A549 treated with AZD9567 at 1 μM for 4 hours (cell line): ENCODE measurements around the gene ABCC6. TPM values are rescaled to one million over a fixed set of nuclear protein-coding genes. Genes with fewer than 3 reads are reported as not detected.

Source experiments
- total RNA-seq: library from RNA; stranded (reverse); fragments of 200-300 nt; extraction: Qiagen RNA extraction; gene quantifications from 5 replicates; pipeline ENCODE4 v1.2.3, GENCODE V29; 2022; ENCODE audit not compliant: insufficient read depth

ABCC6 gene
- 0.80 to 1.1 TPM (median 0.87 TPM) in 4 of 5 replicates, not detected in the other for total RNA-seq

DNA sequence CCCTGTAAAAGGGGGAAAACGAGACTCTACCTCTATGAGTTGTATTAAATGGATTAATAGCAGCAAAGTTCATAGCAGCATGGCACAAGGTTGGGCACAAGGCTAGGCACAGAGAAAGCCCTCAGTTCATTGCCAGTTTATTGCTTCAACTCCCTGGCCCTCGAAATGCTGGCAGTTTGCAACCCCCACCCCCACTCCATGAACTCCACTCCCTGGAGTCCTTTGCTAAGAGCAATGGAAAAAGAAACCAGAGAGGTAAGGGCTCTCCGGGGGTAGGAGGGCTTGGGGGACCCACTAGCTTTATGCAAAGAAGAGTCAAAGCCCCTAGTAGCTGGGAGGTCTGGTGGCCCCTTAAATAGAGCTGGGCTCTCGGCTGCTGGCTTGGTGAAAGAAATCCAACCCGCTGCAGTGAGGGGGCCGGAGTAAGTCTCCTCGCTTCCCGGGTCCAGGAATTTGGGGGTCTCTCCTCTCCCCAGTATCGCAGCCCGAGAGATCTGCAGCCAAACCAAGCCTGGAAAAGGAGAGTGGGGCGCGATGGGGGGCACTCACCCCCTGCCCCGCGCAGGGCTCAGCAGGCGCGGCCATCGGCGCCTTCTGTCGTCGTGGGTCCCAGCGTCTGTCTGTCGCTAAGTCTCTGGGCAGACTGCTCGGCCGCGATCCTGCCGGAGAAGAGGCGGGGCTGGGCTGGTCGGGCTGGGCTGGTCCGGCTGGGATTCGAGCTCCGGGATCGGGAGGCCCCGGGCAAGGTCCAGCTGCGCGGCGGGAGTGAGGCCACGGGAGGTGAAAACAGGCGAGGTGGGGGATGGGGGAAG lies at the start of gene ABCC6:
TSS of gene ABCC6 (minus strand) at position 645 of the 812 bp plus-strand sequence. CDS start at position 585, 60 bp downstream.

Other genes with a start within 250 kb of the ABCC6 start
- gene NOMO3, start 9.0 kb upstream of the ABCC6 start, total RNA-seq, result 24.5 to 31.4 TPM (median 27.6 TPM) in 5 replicates
- gene NPIPA7, start 155.6 kb upstream of the ABCC6 start, total RNA-seq, result 11.1 to 14.7 TPM (median 13.1 TPM) in 4 of 5 replicates, not detected in the other